NCI-H1417 treated with DMSO at 0.1 percent for 48 hours (cell line): ENCODE measurements around the gene ERC1.
"Not testable (repeated sequence)": the region's sequence is repeated elsewhere in the genome, so short reads cannot be mapped to it uniquely, and the experiment has no call there.

Experiments
- DNase-seq: peaks from one replicate; lab custom pipeline; 2025; lab: John Stamatoyannopoulos, UW

Gene ERC1

GRCh38 chr12:1324910-1325309, 333.9 kb downstream of the ERC1 start:
- no peak for DNase-seq

- DNase-seq = no peak
Measured at GRCh38 chr12:1325666-1326065, 334.6 kb downstream of the ERC1 start.

- DNase-seq = no peak
Measured at GRCh38 chr12:1326258-1326657, 335.2 kb downstream of the ERC1 start.

- DNase-seq = no peak
Measured at GRCh38 chr12:1328391-1328790, 337.4 kb downstream of the ERC1 start.

DNA sequence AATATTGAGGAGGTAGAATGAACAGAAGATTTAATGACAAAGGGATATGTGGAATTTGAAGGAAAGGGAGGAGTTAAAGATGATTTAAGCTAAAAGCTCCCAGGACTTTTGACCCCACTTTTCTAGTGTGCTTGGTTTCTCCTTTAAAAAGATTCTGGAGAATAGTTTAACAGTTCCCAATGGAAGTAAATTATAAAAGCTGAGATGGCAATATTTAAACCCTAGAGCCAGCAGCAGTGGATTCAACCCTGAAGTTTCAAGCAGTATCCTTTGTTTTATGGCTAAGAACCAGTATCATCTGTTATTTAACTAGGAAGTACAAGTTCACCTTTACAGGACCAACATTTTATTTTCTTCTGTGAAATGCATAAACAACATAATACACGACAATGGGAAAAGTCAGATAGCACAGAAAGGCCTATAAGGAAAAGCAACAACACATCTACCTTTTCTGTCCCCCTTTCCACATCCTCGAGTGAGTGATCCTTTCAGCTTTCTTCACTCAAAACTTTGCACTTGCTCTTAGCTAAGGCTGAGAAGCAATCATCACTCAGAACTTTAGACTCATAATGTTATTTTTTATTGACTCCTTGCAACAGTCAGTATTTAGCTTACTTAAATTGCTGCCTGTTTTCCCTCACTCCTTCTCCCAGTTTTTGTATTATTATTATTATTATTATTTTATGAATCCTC, 338.9 kb downstream of the ERC1 start:
- no peak for DNase-seq

DNA sequence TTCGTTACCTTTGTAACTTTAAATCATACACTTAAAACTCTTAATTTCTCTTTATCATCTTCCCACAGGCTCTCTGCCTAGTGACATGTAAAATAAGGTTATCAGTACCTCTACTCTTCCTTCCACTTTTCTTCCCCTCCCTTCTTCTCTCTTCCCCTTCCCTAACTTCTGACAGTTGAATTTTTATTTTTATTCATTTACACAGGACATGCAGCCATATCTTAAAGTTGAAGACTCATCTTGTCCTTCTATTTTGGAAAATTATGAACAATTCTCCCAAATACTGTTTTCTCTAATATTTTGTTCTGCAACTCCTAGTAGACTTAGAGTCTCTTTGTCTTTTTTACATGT, 339.4 kb downstream of the ERC1 start:
- no peak for DNase-seq

GRCh38 chr12:1332327-1332726, 341.3 kb downstream of the ERC1 start:
- no peak for DNase-seq

GRCh38 chr12:1338483-1339177, 347.6 kb downstream of the ERC1 start:
- DNase-seq = no peak

DNA sequence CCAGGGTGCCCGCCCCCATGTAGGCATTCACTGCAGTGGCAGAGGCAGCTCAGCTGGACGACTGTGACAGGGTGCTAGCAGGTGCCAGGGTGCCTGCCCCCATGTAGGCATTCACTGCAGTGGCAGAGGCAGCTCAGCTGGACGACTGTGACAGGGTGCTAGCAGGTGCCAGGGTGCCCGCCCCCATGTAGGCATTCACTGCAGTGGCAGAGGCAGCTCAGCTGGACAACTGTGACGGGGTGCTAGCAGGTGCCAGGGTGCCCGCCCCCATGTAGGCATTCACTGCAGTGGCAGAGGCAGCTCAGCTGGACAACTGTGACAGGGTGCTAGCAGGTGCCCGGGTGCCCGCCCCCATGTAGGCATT, 348.1 kb downstream of the ERC1 start:
- DNase-seq = not testable (repeated sequence)

DNA sequence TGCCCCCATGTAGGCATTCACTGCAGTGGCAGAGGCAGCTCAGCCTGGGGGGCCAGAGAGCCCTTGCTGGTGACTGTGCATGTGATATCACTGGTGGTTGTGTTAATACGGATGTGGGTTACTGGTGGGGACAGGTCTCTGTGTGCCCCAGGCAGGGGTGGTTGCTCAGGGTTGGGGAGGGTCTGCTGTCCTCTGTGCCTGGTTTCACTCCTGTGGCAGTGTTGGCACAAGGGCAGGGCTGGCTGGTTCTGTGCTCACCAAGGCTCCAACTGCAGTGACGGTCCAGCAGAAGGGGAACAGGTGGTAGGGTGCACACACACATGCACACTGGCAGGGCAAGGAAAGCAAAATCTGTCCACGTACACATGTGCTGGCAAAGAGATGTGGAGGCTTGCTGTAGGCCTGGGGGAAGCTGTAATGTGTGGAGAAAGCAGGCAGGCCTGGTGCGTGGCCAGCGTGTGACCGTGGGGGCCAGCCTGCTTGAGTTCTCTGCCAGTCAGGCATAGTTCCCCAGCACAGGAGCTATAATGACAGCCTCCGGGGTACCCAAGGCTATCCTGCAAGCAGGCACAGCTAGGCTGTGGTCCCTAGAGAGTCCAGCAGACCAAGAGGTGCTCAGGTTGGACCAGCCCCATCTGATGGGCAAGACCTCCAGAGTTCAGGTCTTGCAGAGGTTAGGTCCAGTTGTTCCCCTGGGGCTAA, 348.7 kb downstream of the ERC1 start:
- DNase-seq = no peak

- not testable (repeated sequence) for DNase-seq
Measured at GRCh38 chr12:1341270-1341669, 350.2 kb downstream of the ERC1 start.

DNA sequence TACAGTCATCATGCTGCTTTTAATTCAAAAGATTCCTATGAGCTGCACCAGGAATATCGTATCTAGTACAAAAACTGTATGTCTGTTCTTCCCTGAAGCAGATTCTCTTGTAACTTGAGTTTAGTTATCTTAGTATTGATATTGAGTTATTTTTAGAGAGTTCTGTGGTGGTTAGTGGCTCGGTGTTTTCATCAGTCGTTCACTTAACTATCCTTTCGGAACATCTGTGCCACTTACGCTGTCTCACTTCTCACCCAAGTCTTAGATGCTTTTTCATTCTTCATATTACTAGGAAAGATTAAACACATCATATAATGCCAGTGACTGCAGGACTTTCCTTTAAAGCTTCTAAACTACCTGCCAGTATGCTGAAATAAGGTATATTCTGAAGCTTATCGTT, 352.4 kb downstream of the ERC1 start:
- DNase-seq = no peak

GRCh38 chr12:1344245-1344644, 353.2 kb downstream of the ERC1 start:
- DNase-seq = no peak

DNA sequence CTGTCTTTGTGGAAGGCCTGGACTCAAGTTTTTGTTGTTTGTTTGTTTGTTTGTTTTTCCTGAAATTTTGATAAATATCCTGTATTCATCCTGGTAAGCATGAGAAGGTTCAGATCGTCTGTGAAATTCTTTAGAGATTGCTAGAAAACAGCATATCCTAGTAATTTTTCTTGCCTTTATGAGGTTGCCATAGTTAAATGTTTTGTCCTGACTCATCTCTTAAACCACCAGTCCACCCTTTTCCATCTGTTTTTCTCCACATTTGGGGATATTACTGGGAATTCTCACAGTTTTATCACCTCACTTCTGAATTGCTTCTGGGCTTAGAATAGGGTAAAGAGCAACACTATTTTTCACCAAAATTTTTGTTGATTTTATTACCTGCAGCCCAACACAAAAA, 355.1 kb downstream of the ERC1 start:
- no peak for DNase-seq

GRCh38 chr12:1347294-1347693, 356.3 kb downstream of the ERC1 start:
- no peak for DNase-seq

DNA sequence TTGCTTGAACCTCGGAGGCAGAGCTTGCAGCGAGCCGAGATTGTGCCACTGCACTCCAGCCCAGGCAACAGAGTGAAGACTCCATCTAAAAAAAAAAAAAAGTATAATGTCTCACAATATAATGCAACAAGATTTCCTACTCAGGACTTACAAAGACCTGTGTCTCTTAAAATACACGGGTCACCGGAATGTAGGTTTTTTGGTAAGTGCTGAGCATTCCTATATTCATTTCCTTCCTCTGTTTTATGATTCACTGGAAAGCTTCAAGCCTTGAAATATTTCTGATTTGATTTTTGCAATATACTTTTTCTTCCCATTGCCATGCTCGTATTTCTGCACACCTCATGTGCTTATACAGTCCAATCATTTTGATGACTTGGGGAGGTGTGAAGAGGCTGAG, 357.6 kb downstream of the ERC1 start:
- DNase-seq = no peak

DNA sequence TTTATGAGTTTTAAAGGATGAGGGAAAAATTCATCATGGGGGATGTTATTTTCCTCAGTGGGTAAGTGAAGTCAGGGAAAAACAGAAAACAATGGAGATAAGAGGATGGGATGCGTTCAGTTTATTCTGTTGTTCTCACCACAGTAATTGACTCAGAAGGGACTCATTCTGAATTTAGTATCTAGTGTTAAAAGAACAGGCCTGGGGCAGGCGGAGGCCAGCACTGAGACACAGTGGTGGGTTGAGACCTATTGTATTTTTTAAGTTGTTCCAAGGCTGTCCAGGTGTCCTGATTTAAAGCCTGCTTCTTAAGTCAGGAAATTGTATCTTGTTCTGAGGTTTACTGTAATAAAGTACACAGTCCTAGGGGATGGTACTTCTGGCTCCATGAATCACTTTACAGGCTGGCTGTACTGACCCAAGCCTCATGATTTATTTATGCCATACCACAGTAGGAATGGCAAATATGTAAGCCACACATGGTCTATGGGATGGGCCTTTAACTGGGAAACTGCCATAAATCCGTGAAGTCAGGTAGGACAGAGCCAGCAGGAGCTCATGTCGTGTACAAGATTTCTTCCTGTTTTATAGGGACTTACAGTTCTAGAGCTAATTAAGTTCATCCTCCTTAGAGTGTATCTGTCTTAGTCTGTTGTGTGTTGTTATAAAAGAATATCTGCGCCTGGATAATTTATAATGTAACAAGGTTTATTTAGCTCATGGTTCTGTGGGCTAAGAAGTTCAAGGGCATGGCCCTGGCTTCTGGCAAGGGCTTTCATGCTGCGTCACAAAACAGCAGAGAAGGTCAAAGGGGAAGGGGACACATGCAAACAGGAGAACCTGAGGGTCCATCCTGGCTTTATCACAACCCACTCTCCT, 359.3 kb downstream of the ERC1 start:
- no peak for DNase-seq

DNA sequence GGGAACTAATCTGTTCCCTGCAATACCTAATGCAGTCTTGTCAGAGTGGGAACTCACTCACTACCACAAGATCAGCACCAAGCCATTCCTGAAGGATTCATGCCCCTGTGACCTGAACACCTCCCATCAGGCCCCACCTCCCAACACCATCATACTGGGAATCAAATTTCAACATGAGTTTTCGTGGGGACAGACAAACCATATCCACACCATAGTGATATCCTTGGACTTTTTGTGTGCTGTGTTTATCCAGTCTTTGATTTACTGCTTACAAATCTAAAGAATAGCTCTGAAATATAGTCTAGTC, 359.9 kb downstream of the ERC1 start:
- DNase-seq = no peak

DNA sequence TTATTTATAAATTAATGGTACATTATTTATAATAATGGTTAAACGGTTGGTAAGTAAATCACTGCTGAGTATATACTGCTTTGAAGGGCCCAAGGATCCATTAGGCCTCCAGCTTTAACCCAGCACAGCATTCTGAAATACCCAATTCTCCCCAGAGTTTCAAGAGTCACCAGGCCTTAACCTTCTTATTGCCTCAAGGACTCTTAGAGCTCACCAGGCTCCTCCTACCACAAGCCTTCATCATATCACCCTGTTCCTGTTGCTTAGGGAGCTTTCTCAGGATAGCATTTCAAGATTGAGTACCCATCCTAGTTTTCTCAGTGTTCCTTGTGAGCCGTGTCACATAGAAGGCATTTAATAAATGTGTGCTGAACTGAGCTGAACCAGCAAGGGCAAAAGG, 360.9 kb downstream of the ERC1 start:
- DNase-seq = no peak

DNA sequence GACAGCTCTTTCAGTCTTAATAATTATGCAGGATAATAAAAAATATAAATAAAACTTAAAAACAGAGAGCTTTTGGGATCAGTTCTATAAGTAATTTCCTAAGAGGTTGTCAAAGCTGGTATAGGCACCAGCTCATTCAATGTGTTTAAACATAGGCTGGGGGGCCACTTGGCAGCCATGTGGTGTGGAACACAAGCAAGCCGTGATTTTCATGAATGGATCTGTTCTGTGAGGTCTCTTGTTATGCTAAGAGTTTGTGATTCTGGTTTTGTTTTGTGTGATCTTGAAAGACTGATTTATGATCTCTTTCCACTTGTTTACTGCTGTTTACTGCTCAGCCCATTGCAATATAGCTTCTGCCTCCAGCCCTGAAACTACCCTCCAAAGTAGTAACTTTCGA, 362.4 kb downstream of the ERC1 start:
- no peak for DNase-seq

GRCh38 chr12:1355396-1355795, 364.4 kb downstream of the ERC1 start:
- DNase-seq = no peak

DNA sequence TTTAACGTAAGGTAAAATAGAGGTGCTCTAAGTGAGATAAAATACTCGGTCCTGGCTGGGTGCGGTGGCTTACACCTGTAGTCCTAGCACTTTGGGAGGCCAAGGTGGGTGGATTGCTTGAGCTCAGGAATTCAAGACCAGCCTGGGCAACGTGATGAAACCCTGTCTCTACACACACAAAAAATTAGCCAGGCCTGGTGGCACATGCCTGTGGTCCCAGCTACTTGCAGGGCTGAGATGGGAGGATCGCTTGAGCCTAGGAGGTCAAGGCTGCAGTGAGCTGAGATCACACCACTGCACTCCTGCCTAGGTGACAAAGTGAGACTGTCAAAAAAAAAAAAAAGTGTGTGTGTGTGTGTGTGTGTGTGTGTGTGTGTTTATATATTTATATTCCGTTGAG, 364.8 kb downstream of the ERC1 start:
- DNase-seq = not testable (repeated sequence)

GRCh38 chr12:1356285-1356684, 365.3 kb downstream of the ERC1 start:
- DNase-seq = no peak
